HepG2 (cell line): Measurements from ENCODE around the gene FIGLA. TPM values are rescaled to one million over a fixed set of nuclear protein-coding genes. Genes with fewer than 3 reads are reported as not detected.

Experiments used
- ARNTL ChIP-seq: sonication (generic); formaldehyde crosslinking; IDR thresholded peaks from 2 replicates; pipeline ENCODE4 v1.4.0; 2020; ENCODE audit warnings: mild to moderate bottlenecking, missing genetic modification reagents
- BRD4 ChIP-seq: sonication (generic); formaldehyde crosslinking; IDR thresholded peaks from 2 replicates; pipeline ENCODE4 v1.4.0; 2020; ENCODE audit warnings: missing genetic modification reagents
- EEA1 ChIP-seq: sonication (generic); formaldehyde crosslinking; IDR thresholded peaks from 2 replicates; pipeline ENCODE4 v1.5.1; 2020; ENCODE audit warnings: mild to moderate bottlenecking, missing genetic modification reagents, borderline replicate concordance
- ETV5 ChIP-seq: IDR thresholded peaks from 2 replicates; pipeline ENCODE4 v1.6.1; 2018; ENCODE audit warnings: missing biosample characterization, missing genetic modification reagents, inconsistent platforms, borderline replicate concordance
- HOXA5 ChIP-seq: sonication (generic); formaldehyde crosslinking; IDR thresholded peaks from 2 replicates; pipeline ENCODE4 v1.4.0; 2020; ENCODE audit warnings: missing genetic modification reagents
- IKZF1 ChIP-seq: fragments of 450-650 bp; IDR thresholded peaks from 2 replicates; pipeline ENCODE4 v1.7.1; 2016
- KAT2B ChIP-seq: fragments of 150-350 bp; IDR thresholded peaks from 2 replicates; pipeline ENCODE4 v1.6.1; 2014; ENCODE audit warnings: low read depth, low read length, borderline replicate concordance
- MXD3 ChIP-seq: IDR thresholded peaks from 2 replicates; pipeline ENCODE4 v1.6.1; 2016; ENCODE audit warnings: mild to moderate bottlenecking, missing biosample characterization, missing genetic modification reagents
- NCOR1 ChIP-seq: fragments of 200-600 bp; sonication (generic); IDR thresholded peaks from 2 replicates; pipeline ENCODE4 v1.7.0; 2017; ENCODE audit warnings: antibody characterized with exemption, low read length, borderline replicate concordance
- PHF21A ChIP-seq: sonication (generic); formaldehyde crosslinking; IDR thresholded peaks from 2 replicates; pipeline ENCODE4 v1.5.0; 2020; ENCODE audit warnings: mild to moderate bottlenecking, missing genetic modification reagents
- RARA ChIP-seq: IDR thresholded peaks from 2 replicates; pipeline ENCODE4 v1.6.1; 2016; ENCODE audit warnings: missing genetic modification reagents, missing compliant biosample characterization
- ZFP62 ChIP-seq: sonication (generic); formaldehyde crosslinking; IDR thresholded peaks from 2 replicates; pipeline ENCODE4 v1.4.0; 2020; ENCODE audit warnings: missing genetic modification reagents
- ZFYVE20 ChIP-seq: sonication (generic); formaldehyde crosslinking; IDR thresholded peaks from 2 replicates; pipeline ENCODE4 v1.8.0; 2023; ENCODE audit warnings: low read depth, mild to moderate bottlenecking, moderate library complexity, missing genetic modification reagents, borderline replicate concordance
- ZNF333 ChIP-seq: sonication (generic); formaldehyde crosslinking; IDR thresholded peaks from 2 replicates; pipeline ENCODE4 v1.4.0; 2020; ENCODE audit warnings: mild to moderate bottlenecking, missing genetic modification reagents, borderline replicate concordance
- ZNF530 ChIP-seq: sonication (generic); formaldehyde crosslinking; IDR thresholded peaks from 2 replicates; pipeline ENCODE4 v1.5.0; 2020; ENCODE audit warnings: low read depth, mild to moderate bottlenecking, missing genetic modification reagents
- ZNF639 ChIP-seq: conservative IDR thresholded peaks from 2 replicates; pipeline ENCODE4 v1.6.1; 2018; ENCODE audit warnings: missing genetic modification reagents
- ZNF749 ChIP-seq: sonication (generic); formaldehyde crosslinking; IDR thresholded peaks from 2 replicates; pipeline ENCODE4 v1.8.0; 2022; ENCODE audit warnings: mild to moderate bottlenecking, missing genetic modification reagents, moderate library complexity, borderline replicate concordance
- ZNF790 ChIP-seq: sonication (generic); formaldehyde crosslinking; IDR thresholded peaks from 2 replicates; pipeline ENCODE4 v1.8.0; 2022; ENCODE audit warnings: missing genetic modification reagents, mild to moderate bottlenecking, borderline replicate concordance
- ZNF83 ChIP-seq: sonication (generic); formaldehyde crosslinking; IDR thresholded peaks from 2 replicates; pipeline ENCODE4 v1.4.0; 2020; ENCODE audit warnings: missing genetic modification reagents, mild to moderate bottlenecking, borderline replicate concordance
- ZNF879 ChIP-seq: sonication (generic); formaldehyde crosslinking; IDR thresholded peaks from 2 replicates; pipeline ENCODE4 v1.8.1; 2023; ENCODE audit warnings: missing genetic modification reagents
- polyA plus RNA-seq, 8 experiments: library from polyadenylated mRNA; depleted of rRNA in 3 of 8; stranded (reverse) in 7 of 8; unstranded in 1 of 8; fragments of >200 nt; fragmentation: Illumina TruSeq in 4 of 8; extraction: Trizol in 4 of 8; gene quantifications; 2 replicates each; pipeline versions ENCODE4 v1.2.1 to v1.2.3, GENCODE V29; 2011 to 2016; ENCODE audit warnings: low read depth in 4 of 8, missing spikeins in 1 of 8, mixed read lengths in 1 of 8; ENCODE audit not compliant: insufficient read depth in 1 of 8
- total RNA-seq, 5 experiments: library from RNA; depleted of rRNA; stranded (reverse); fragments of >200 nt; fragmentation: Illumina TruSeq; extraction: Trizol; gene quantifications; 2 replicates each; pipeline ENCODE4 v1.2.3, GENCODE V29; 2016; ENCODE audit warnings: low read depth in 1 of 5
- TF ChIP-seq, protein P1 (sequence below): sonication (generic); formaldehyde crosslinking; IDR thresholded peaks from 2 replicates; pipeline ENCODE4 v1.4.0; 2020; ENCODE audit warnings: mild to moderate bottlenecking, missing genetic modification reagents
- TF ChIP-seq, protein P2 (sequence below): sonication (generic); formaldehyde crosslinking; IDR thresholded peaks from 2 replicates; pipeline ENCODE4 v1.4.0; 2020; ENCODE audit warnings: missing genetic modification reagents, borderline replicate concordance
- TF ChIP-seq, protein P3 (sequence below): sonication (generic); formaldehyde crosslinking; IDR thresholded peaks from 2 replicates; pipeline ENCODE4 v1.8.0; 2022; ENCODE audit warnings: missing genetic modification reagents, mild to moderate bottlenecking, moderate library complexity, borderline replicate concordance

Gene FIGLA
- total and polyA plus RNA-seq, 2 of the 13 experiments (the other 11 are each of a cell fraction or from before 2014, with no cell fraction given), result not detected

GRCh38 chr2:70807102-70807827 lies 16.8 kb upstream of the FIGLA start (continued):
- TF ChIP-seq ZNF639 (CRISPR knock-in tag) (0 out of 2 replicates have a peak, but pooled peaks have one; percentile 47), ARNTL (CRISPR knock-in tag) (peak; percentile 70; the same call in 1 of the 2 replicates), EEA1 (CRISPR knock-in tag) (no peak), ETV5 (CRISPR knock-in tag) (peak; percentile 98), HOXA5 (peak; percentile 87), MXD3 (no peak), PHF21A (CRISPR knock-in tag) (peak; percentile 97), KAT2B (no peak), BRD4 (peak; percentile 26; the same call in 1 of the 2 replicates), ZNF530 (CRISPR knock-in tag) (no peak), ZNF333 (CRISPR knock-in tag) (no peak), ZNF790 (CRISPR knock-in tag) (no peak), ZFYVE20 (no peak), IKZF1 (no peak), ZNF879 (no peak), ZNF749 (CRISPR knock-in tag) (no peak; the same call in 1 of the 2 replicates), ZFP62 (CRISPR knock-in tag) (no peak), NCOR1 (peak; percentile 70; the same call in 1 of the 2 replicates), ZNF83 (CRISPR knock-in tag) (no peak), RARA (CRISPR knock-in tag) (peak; percentile 89)
- TF ChIP-seq, protein P1, sequence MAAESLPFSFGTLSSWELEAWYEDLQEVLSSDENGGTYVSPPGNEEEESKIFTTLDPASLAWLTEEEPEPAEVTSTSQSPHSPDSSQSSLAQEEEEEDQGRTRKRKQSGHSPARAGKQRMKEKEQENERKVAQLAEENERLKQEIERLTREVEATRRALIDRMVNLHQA (CRISPR knock-in tag), result peak; percentile 72; the same call in 1 of the 2 replicates
- TF ChIP-seq, protein P2, sequence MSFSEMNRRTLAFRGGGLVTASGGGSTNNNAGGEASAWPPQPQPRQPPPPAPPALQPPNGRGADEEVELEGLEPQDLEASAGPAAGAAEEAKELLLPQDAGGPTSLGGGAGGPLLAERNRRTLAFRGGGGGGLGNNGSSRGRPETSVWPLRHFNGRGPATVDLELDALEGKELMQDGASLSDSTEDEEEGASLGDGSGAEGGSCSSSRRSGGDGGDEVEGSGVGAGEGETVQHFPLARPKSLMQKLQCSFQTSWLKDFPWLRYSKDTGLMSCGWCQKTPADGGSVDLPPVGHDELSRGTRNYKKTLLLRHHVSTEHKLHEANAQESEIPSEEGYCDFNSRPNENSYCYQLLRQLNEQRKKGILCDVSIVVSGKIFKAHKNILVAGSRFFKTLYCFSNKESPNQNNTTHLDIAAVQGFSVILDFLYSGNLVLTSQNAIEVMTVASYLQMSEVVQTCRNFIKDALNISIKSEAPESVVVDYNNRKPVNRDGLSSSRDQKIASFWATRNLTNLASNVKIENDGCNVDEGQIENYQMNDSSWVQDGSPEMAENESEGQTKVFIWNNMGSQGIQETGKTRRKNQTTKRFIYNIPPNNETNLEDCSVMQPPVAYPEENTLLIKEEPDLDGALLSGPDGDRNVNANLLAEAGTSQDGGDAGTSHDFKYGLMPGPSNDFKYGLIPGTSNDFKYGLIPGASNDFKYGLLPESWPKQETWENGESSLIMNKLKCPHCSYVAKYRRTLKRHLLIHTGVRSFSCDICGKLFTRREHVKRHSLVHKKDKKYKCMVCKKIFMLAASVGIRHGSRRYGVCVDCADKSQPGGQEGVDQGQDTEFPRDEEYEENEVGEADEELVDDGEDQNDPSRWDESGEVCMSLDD (CRISPR knock-in tag), result peak; percentile 77; the same call in 1 of the 2 replicates
- TF ChIP-seq, protein P3, sequence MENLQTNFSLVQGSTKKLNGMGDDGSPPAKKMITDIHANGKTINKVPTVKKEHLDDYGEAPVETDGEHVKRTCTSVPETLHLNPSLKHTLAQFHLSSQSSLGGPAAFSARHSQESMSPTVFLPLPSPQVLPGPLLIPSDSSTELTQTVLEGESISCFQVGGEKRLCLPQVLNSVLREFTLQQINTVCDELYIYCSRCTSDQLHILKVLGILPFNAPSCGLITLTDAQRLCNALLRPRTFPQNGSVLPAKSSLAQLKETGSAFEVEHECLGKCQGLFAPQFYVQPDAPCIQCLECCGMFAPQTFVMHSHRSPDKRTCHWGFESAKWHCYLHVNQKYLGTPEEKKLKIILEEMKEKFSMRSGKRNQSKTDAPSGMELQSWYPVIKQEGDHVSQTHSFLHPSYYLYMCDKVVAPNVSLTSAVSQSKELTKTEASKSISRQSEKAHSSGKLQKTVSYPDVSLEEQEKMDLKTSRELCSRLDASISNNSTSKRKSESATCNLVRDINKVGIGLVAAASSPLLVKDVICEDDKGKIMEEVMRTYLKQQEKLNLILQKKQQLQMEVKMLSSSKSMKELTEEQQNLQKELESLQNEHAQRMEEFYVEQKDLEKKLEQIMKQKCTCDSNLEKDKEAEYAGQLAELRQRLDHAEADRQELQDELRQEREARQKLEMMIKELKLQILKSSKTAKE, result peak; percentile 87; the same call in 1 of the 2 replicates
